Aorta (tissue), 5 donors: ENCODE data around the gene SREBF2. TPM values are rescaled to one million over a fixed set of nuclear protein-coding genes. Genes with fewer than 3 reads are reported as not detected.

Experiments used
- ATAC-seq: fragments of 200-7000 bp; cut with Tn5 transposase; one replicate; pipeline ENCODE4 v1.9.1; 2022; ENCODE audit warnings: moderate library complexity; ENCODE audit not compliant: low FRiP score
- DNase-seq, 2 donors: peaks; one replicate each; pipeline ENCODE4 v3.0.0-alpha.2; 2020
- H3K27ac ChIP-seq, 2 donors: one replicate each; pipeline ENCODE4 v1.5.1; 2013; ENCODE audit warnings: low read length in 2 of 2, mild to moderate bottlenecking in 2 of 2, moderate library complexity in 2 of 2, control low read depth in 1 of 2, inconsistent platforms in 1 of 2, low read depth in 1 of 2
- H3K27me3 ChIP-seq, 2 donors: one replicate each; pipeline ENCODE4 v1.6.1; 2013; ENCODE audit warnings: control low read depth in 1 of 2, low read length in 1 of 2, mild to moderate bottlenecking in 1 of 2, moderate library complexity in 1 of 2; ENCODE audit not compliant: insufficient read depth in 2 of 2, control insufficient read depth in 1 of 2
- H3K36me3 ChIP-seq, 2 donors: one replicate each; pipeline ENCODE4 v1.6.1; 2013; ENCODE audit warnings: control low read depth in 1 of 2, low read length in 1 of 2, mild to moderate bottlenecking in 1 of 2; ENCODE audit not compliant: insufficient read depth in 2 of 2, control insufficient read depth in 1 of 2
- H3K4me1 ChIP-seq, 2 donors: one replicate each; pipeline ENCODE4 v1.6.1; 2013; ENCODE audit warnings: low read length in 2 of 2, control low read depth in 1 of 2, mild to moderate bottlenecking in 1 of 2, moderate library complexity in 1 of 2; ENCODE audit not compliant: insufficient read depth in 2 of 2, control insufficient read depth in 1 of 2
- H3K4me3 ChIP-seq, 2 donors: one replicate each; pipeline ENCODE4 v1.5.1; 2013; ENCODE audit warnings: low read length in 2 of 2, control low read depth in 1 of 2, mild to moderate bottlenecking in 1 of 2
- H3K9me3 ChIP-seq: one replicate; pipeline ENCODE4 v1.6.1; 2013; ENCODE audit warnings: mild to moderate bottlenecking, low read length; ENCODE audit not compliant: control insufficient read depth
- WGBS, 2 donors: extraction: QIAGEN DNeasy Blood & Tissue Kit; methylation state at CpG; one replicate each; pipeline ENCODE4 v1.1.7; 2013; 5-methylcytosine and 5-hydroxymethylcytosine counted together
- intact Hi-C, 2 donors: fragments of 100-400 bp; cut with DNase I; formaldehyde crosslinking; loops; one replicate each; pipeline versions ENCODE4 v1.14.2 to v1.15.0; 2022
- long read RNA-seq, 2 donors: library from polyadenylated mRNA; unstranded; transcript quantifications; one replicate each; pipeline ENCODE4 v2.0.0, GENCODE V29; 2020 to 2021
- polyA plus RNA-seq, 2 donors: library from polyadenylated mRNA; stranded (reverse); fragments of 200-250 nt; gene quantifications; one replicate each; pipeline ENCODE4 v1.2.3, GENCODE V29; 2013
- total RNA-seq, 2 donors: library from RNA; stranded (reverse); fragmentation: NEBNext Ultra II Directional; extraction: Animal tissue kit (Norgen Biotek cat#: 25700); gene quantifications; one replicate each; pipeline ENCODE4 v1.2.1, GENCODE V29; 2021
- donor health status: healthy with polysubstance abuse.
- donor health status: Bipolar disorder and iron deficiency.
- donor health status: DM: no; HTN: no; CAD: no.
- donor health status: DM: no; HTN: no; CAD: no.
- donor health status: DM: yes; HTN: yes; CAD: no.

SREBF2 gene
- 10 to 100 TPM; 68.2 to 86.3 TPM for total RNA-seq
- 10 to 100 TPM; 11.0 to 19.2 TPM for polyA plus RNA-seq
- long read RNA-seq, donor 1, full-length matches to known transcripts: 2 of 94 reads
- long read RNA-seq, donor 1, partial matches to known transcripts: 83 of 94 reads
- long read RNA-seq, donor 1, other reads (novel, unspliced or antisense): 9 of 94 reads
- long read RNA-seq, donor 2, full-length matches to known transcripts: 16 of 60 reads
- long read RNA-seq, donor 2, partial matches to known transcripts: 22 of 60 reads
- long read RNA-seq, donor 2, other reads (novel, unspliced or antisense): 22 of 60 reads

DNA sequence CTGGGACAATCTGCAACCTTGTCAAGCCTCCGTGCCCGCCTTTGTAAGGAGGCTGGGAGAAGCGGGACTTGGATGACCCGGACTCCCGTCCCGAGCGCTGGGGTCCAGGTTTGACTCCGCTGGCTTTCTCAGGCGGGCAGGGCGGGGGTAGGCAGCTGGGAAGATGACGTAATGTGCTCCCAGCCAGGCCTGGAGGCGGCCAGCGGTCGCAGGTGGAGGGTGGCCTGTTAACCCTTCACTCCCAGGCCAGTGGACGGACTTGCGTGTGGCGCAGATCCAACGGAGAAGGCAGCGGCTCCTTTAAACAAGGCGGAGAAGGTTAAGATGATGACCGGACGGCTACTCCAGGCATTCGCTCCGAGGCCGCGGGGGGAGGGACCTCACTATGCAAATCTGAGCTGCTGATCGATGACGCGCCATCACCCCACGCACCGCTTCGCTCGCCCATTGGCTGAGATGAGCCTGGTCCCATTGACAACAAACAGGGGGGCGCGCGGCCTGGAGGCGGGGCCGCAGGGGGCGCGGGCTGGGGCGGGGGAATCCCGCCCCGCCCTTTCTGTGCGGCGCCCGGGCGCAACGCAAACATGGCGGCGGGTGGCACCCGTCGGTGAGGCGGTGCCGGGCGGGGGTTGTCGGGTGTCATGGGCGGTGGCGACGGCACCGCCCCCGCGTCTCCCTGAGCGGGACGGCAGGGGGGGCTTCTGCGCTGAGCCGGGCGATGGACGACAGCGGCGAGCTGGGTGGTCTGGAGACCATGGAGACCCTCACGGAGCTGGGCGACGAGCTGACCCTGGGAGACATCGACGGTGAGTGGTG lies at the start of gene SREBF2:
Gene SREBF2, plus strand, starts transcription at position 553 of the 816 bp plus-strand sequence. Its CDS starts 166 bp downstream, at position 719.
- H3K4me3 ChIP-seq: peak within 1 kb of the TSS; percentile 80 to 92
- WGBS, 2 donors: 0% methylated on average over 59 to 75 of the region's 75 CpGs
- H3K4me1 ChIP-seq: no peaks in the 10 kb centered on the region
- H3K27me3 ChIP-seq: no peaks in the 10 kb centered on the region
- intact Hi-C loops: loop anchor here in 1 of 2 donors (2.0 kb wide), 1 partner anchor 32 kb away; the partner anchor contains the start of gene CCDC134
- no peaks in the 10 kb centered on the region for H3K9me3 ChIP-seq
- no peaks in the 10 kb centered on the region for H3K36me3 ChIP-seq
- ATAC-seq (peak; percentile 97), DNase-seq (peak; percentile 100)
- H3K27ac ChIP-seq: peak within 1 kb of the TSS in 1 of 2 donors; percentile 89

DNA sequence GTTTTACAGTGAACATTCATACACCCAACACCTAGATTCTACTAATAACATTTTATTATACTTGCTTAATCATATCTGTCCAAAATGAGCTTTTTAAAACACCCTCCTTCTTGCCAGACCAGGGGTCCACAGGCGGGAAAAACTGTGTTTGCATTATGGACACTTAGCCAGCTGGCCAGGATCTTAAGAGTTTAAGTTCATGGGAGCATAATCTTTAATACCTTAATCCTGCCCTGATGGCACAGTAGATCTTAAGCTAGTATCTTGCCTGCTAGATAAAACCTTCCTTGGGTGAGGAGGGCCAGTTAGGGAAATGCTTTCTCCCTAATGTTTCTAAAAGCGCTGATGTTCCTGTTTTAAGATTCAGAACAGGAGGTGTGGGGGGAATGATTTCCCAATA lies 45.6 kb upstream of the SREBF2 start:
- WGBS, 2 donors: 77 to 81% methylated on average over 2 of the region's 2 CpGs
- intact Hi-C loops: no loop called here
- ATAC-seq: no peak

DNA sequence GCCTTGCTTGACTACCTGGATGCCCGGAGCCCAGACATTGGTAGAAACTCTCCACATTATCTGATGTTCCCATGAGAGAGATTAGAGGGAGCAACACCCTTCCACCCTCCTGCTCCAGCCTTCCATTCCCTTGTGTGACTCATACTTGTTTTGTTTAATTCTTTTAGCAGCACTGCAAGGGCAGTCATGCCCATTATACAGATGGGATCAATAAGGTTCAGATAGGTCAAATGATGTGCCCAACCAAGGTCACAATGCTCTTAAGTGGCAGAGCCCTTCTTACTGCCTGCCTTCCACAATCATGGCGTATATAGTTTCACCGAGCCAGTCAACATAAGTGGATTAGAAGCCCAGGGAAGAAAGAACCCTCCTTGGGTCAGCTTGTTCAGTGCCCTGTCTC lies 39.0 kb upstream of the SREBF2 start:
- H3K4me1 ChIP-seq: no peaks in the 10 kb centered on the region
- no peaks in the 10 kb centered on the region for H3K9me3 ChIP-seq
- H3K27ac ChIP-seq: no peak overlapping the region
- H3K4me3 ChIP-seq: no peak overlapping the region
- no peaks in the 10 kb centered on the region for H3K27me3 ChIP-seq
- ATAC-seq (no peak), DNase-seq (peak; percentile 1 to 6)
- intact Hi-C loops: no loop called here
- 90 to 95% methylated on average over 3 of the region's 3 CpGs for WGBS, 2 donors
- H3K36me3 ChIP-seq: no peaks in the 10 kb centered on the region

More for the DNA sequence above, 45.6 kb upstream of the SREBF2 start:
- H3K36me3 ChIP-seq: no peaks in the 10 kb centered on the region
- DNase-seq: peak in 1 of 2 donors; percentile 6
- H3K27me3 ChIP-seq: no peaks in the 10 kb centered on the region
- H3K9me3 ChIP-seq: no peaks in the 10 kb centered on the region
- H3K27ac ChIP-seq: no peak overlapping the region
- no peak overlapping the region for H3K4me3 ChIP-seq
- no peaks in the 10 kb centered on the region for H3K4me1 ChIP-seq

DNA sequence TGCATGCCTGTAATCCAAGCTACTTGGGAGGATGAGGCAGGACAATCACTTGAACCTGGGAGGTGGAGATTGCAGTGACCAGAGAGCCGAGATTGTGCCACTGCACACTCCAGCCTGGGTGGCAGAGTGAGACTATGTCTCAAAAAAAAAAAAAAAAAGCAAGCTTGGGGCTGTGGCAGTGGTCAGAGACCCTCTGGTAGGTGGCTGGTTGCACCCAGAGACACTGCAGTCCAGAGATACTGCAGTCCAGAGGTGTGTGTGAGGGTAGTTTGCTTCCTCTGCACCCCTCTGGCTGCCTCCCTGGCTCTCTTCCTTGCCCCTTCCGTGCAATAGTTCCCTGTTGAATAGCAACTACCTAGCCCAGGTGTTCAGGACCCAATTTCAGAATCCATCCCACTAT lies 34.2 kb upstream of the SREBF2 start:
- Histone ChIP-seq H3K9me3 (no peaks in the 10 kb centered on the region), H3K4me1 (no peaks in the 10 kb centered on the region), H3K36me3 (no peaks in the 10 kb centered on the region), H3K27ac (no peak overlapping the region), H3K27me3 (no peaks in the 10 kb centered on the region), H3K4me3 (no peak overlapping the region)
- intact Hi-C loops: no loop called here
- DNase-seq (no peak), ATAC-seq (no peak)
- WGBS, 2 donors: 98 to 100% methylated on average over 2 of the region's 2 CpGs

DNA sequence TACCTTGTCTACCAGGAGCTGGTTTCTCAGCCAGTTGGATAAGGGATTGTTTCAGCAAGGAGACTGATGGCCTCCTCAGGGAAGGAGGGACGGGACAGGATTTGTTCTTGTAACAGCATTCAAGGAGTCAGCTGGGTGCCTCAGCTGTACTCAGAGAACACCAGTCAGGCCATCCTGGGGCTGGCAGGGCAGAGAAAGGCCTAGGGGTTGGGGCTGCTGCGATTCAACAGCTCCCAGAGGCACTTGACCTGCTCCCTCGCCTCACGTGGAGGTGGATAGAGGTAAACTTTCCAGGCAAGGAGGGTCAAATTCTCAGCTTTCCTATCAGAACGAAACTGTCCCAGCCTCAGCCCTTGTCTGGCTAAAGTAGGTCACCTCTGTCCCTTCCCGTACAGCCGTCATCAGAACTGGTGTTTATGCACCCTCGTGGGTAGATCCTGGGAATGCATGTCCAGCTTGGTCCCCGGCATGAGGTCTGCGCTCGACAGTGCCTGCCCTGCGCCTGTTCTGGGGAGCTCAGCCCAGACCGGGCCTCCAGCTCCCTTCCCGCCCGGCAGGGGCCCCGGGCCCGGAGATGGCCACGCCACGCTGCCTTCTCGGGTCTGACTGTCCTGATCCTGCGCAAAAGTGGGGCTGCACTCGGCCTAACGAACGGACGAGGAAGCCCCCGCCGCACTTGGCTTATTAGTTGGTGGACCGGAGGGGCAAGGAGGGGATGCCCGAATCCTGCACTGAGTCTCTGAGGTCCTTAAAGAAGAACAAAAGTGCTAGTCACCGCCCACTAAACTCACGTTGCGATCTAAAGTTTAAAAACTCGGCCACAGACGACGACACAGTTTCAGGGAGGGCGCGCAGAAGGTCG lies 33.2 kb upstream of the SREBF2 start:
- peak; percentile 49 to 79 for DNase-seq
- intact Hi-C loops: loop anchor here in 1 of 2 donors (2.0 kb wide), 1 partner anchor 33 kb away; the partner anchor contains the start of gene SREBF2
- no peaks in the 10 kb centered on the region for H3K27me3 ChIP-seq
- no peaks in the 10 kb centered on the region for H3K36me3 ChIP-seq
- ATAC-seq: peak; percentile 82
- peak overlapping the region in 1 of 2 donors; percentile 4 for H3K27ac ChIP-seq
- H3K9me3 ChIP-seq: no peaks in the 10 kb centered on the region
- 20% methylated on average over 38 of the region's 38 CpGs for WGBS, 2 donors
- H3K4me3 ChIP-seq: peak overlapping the region; percentile 6 to 77
- H3K4me1 ChIP-seq: no peaks in the 10 kb centered on the region

DNA sequence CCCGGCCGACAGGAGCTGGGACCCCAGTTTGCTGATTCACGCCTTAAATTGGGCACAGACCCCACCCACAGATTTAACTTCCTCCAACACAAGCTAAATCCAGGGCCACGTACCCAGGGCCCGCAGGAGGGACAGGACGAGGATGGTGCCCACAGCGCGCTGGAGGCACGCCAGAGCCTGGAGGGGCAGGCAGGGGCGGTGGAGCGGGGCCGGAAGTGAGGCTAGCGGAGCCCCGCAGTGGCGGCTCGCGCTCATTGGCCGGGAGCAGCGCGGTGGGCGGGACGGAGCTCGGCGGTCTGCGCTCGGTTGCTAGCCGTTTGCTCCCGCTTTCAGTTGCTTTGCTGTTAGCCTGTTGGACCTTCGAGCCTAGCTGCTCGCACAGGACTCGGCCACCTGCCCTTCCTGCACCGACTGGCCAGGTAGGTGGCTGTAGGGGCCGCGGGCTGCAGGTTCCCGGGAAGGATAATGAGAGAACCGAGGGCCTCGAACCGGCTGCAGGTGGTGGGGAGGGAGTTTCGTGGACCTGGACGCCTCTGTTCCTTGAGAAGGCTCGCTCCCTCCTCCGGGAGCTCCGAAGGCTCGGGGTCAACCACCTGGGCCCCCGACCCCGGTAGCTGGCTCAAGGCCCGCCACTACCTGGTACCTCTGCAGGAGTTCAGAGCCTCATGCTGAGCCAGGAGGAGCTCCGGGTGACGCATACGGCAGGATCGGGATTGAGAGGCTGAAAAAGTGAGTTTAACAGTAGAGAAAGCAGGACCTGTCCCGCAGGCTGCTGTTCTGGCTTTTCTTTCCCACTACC lies 32.4 kb upstream of the SREBF2 start, which contains the start of gene CCDC134:
Gene CCDC134, plus strand, starts transcription at position 332 of the 799 bp plus-strand sequence. CDS start 8,212 bp downstream, outside the sequence.
- Histone ChIP-seq H3K9me3 (no peaks in the 10 kb centered on the region), H3K36me3 (no peaks in the 10 kb centered on the region), H3K4me1 (no peaks in the 10 kb centered on the region), H3K27me3 (no peaks in the 10 kb centered on the region), H3K27ac (peak within 1 kb of the TSS in 1 of 2 donors; percentile 4), H3K4me3 (peak within 1 kb of the TSS; percentile 65 to 77)
- 0 to 1% methylated on average over 52 of the region's 52 CpGs for WGBS, 2 donors
- intact Hi-C loops: loop anchor here in 1 of 2 donors (2.0 kb wide), 1 partner anchor 32 kb away; the partner anchor contains the start of gene SREBF2
- ATAC-seq (peak; percentile 97), DNase-seq (peak; percentile 95 to 97)

DNA sequence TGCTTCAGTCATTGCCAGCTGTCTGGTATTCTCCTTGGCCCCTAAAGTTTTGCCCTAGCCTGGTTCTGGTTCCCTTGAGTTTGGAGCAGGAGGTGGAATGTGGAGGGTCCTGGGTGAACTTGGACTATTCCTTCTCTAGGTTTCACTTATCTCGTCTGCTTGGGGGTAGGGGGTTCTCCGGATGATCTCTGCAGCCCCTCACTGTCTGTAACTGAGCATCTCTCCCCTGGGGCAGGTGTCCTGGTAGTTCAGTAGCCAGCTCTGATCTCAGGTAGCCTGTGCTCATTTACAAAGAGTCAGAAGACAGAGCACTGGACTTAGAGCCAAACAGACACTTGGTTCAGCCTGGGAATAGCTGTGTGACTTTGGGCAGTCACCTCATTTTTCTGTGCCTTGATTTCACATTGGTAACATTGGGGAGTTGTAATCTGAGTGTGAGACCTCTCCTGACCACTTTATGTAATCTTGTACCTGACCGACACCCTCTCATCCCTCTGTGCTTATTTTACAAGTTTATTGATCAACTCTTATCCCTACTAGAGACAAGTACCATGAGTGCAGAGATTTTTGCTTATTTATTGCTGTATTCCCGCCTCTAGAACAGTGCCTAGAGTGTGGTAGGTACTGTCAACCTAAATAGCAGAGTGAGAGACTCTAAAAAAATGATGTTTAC lies 31.6 kb upstream of the SREBF2 start:
- Histone ChIP-seq H3K27ac (no peak overlapping the region), H3K36me3 (no peaks in the 10 kb centered on the region), H3K4me3 (peak overlapping the region; percentile 65 to 77), H3K9me3 (no peaks in the 10 kb centered on the region), H3K27me3 (no peaks in the 10 kb centered on the region), H3K4me1 (no peaks in the 10 kb centered on the region)
- 34 to 39% methylated on average over 4 of the region's 4 CpGs for WGBS, 2 donors
- intact Hi-C loops: loop anchor here in 1 of 2 donors (2.0 kb wide), 1 partner anchor 32 kb away; the partner anchor contains the start of gene SREBF2
- ATAC-seq: no peak
- peak in 1 of 2 donors; percentile 8 for DNase-seq
